CD4-positive, alpha-beta T cell treated with Interferon alpha-2 for 1 hour (primary cell): ENCODE data around the gene PEX6.
"Not testable (repeated sequence)": the region's sequence is repeated elsewhere in the genome, so short reads cannot be mapped to it uniquely, and the experiment has no call there.

ENCODE experiments used
- DNase-seq, 2 donors: peaks; one replicate each; pipeline ENCODE4 v3.0.0-alpha.2; 2020 to 2022

PEX6 gene

GRCh38 chr6:42978839-42979522 is at the start of gene PEX6:
TSS of gene PEX6 (minus strand) at chr6:42979181. CDS start at chr6:42979150, 31 bp downstream.
- peak; percentile 93 for DNase-seq

GRCh38 chr6:43026365-43026764 is 47.4 kb upstream of the PEX6 start:
- no peak for DNase-seq

GRCh38 chr6:43024436-43024835 is 45.5 kb upstream of the PEX6 start:
- no peak for DNase-seq

GRCh38 chr6:43021270-43022047 is 42.5 kb upstream of the PEX6 start, which contains the start of gene RRP36:
TSS of gene RRP36 (plus strand) at chr6:43021623. CDS start at chr6:43021655, 32 bp downstream.
- DNase-seq: peak; percentile 43 to 70

GRCh38 chr6:43020847-43021246 is 41.9 kb upstream of the PEX6 start:
- no peak for DNase-seq

GRCh38 chr6:43020052-43020705 is 41.2 kb upstream of the PEX6 start:
- no peak for DNase-seq

GRCh38 chr6:43019152-43019551 is 40.2 kb upstream of the PEX6 start:
- DNase-seq: no peak

GRCh38 chr6:43016943-43017334 is 38.0 kb upstream of the PEX6 start:
- DNase-seq: no peak

GRCh38 chr6:43016176-43016942 is 37.4 kb upstream of the PEX6 start:
- DNase-seq: no peak

GRCh38 chr6:43014434-43014909 is 35.5 kb upstream of the PEX6 start:
- no peak for DNase-seq

GRCh38 chr6:43013843-43014433 is 35.0 kb upstream of the PEX6 start, which contains the start of the genes KLHDC3 and MEA1:
TSS of gene KLHDC3 (plus strand) at chr6:43014249. CDS start at chr6:43017193, 2,944 bp downstream.
TSS of gene MEA1 (minus strand) at chr6:43013946. CDS start at chr6:43013813, 133 bp downstream.
- peak; percentile 100 for DNase-seq

GRCh38 chr6:43013097-43013842 is 34.3 kb upstream of the PEX6 start:
- DNase-seq: no peak

- no peak for DNase-seq
Observed at GRCh38 chr6:43012364-43012763, 33.4 kb upstream of the PEX6 start.

GRCh38 chr6:43011207-43011606 is 32.2 kb upstream of the PEX6 start:
- DNase-seq: no peak

- peak; percentile 22 to 48 for DNase-seq
Observed at GRCh38 chr6:43009124-43009523, 30.1 kb upstream of the PEX6 start.

GRCh38 chr6:43007126-43007525 is 28.1 kb upstream of the PEX6 start:
- DNase-seq: no peak

GRCh38 chr6:43006251-43006650 is 27.3 kb upstream of the PEX6 start:
- no peak for DNase-seq

GRCh38 chr6:43005844-43006243 is 26.9 kb upstream of the PEX6 start:
- no peak for DNase-seq

- DNase-seq: no peak
Observed at GRCh38 chr6:43001843-43002242, 22.9 kb upstream of the PEX6 start.

- not testable (repeated sequence) for DNase-seq
Observed at GRCh38 chr6:42998205-42998604, 19.2 kb upstream of the PEX6 start.

GRCh38 chr6:42996513-42996912 is 17.5 kb upstream of the PEX6 start:
- DNase-seq: no peak
